Prostate gland (tissue), 2 donors: ENCODE results near the gene TSPAN31.

Experiments used
- CTCF ChIP-seq, 4 experiments: fragments of 200-600 bp in 2 of 4; fragments of 450-650 bp in 2 of 4; sonication (generic) in 2 of 4; IDR thresholded peaks; 1 replicate in 3 of 4; 2 replicates in 1 of 4; pipeline ENCODE4 v1.5.1; 2016 to 2019; ENCODE audit warnings: antibody characterized with exemption in 4 of 4, mild to moderate bottlenecking in 2 of 4, moderate library complexity in 2 of 4
- POLR2AphosphoS5 ChIP-seq: sonication (generic); formaldehyde crosslinking; IDR thresholded peaks from one replicate; pipeline ENCODE4 v1.6.1; 2017; ENCODE audit warnings: antibody characterized with exemption

- TF ChIP-seq CTCF (IDR thresholded peaks at IDR 0.05) (no peak), POLR2AphosphoS5 (peak; percentile 34)
Observed at GRCh38 chr12:57754411-57755193, 9.8 kb downstream of the TSPAN31 start, which contains the start of gene MARCHF9.
